HS-5 (cell line): ENCODE results near the gene PROZ.
"Not testable (repeated sequence)": the region's sequence is repeated elsewhere in the genome, so short reads cannot be mapped to it uniquely, and the experiment has no call there.

Experiments
- DNase-seq: peaks from one replicate; pipeline ENCODE4 v3.0.0-alpha.2; 2012; ENCODE audit warnings: low read depth

The PROZ gene

GRCh38 chr13:113157929-113158747 is at the start of gene PROZ:
Gene PROZ, plus strand, starts transcription at chr13:113158648. Its CDS starts 13 bp downstream, at chr13:113158661.
- DNase-seq, result no peak

- no peak for DNase-seq
Observed at GRCh38 chr13:113109151-113110047, 49.0 kb upstream of the PROZ start.

- no peak for DNase-seq
Observed at GRCh38 chr13:113110048-113110851, 48.2 kb upstream of the PROZ start.

GRCh38 chr13:113110852-113111315 is 47.6 kb upstream of the PROZ start:
- DNase-seq, result no peak

- not testable (repeated sequence) for DNase-seq
Observed at GRCh38 chr13:113111821-113112220, 46.6 kb upstream of the PROZ start.

GRCh38 chr13:113112475-113112874 is 46.0 kb upstream of the PROZ start:
- DNase-seq, result not testable (repeated sequence)

- DNase-seq, result no peak
Observed at GRCh38 chr13:113112893-113113845, 45.3 kb upstream of the PROZ start.

- no peak for DNase-seq
Observed at GRCh38 chr13:113113846-113114271, 44.6 kb upstream of the PROZ start.

GRCh38 chr13:113114511-113115362 is 43.7 kb upstream of the PROZ start:
- DNase-seq, result no peak

GRCh38 chr13:113115363-113116205 is 42.9 kb upstream of the PROZ start:
- no peak for DNase-seq

GRCh38 chr13:113116206-113116800 is 42.1 kb upstream of the PROZ start:
- DNase-seq, result no peak

GRCh38 chr13:113116871-113117271 is 41.6 kb upstream of the PROZ start:
- no peak for DNase-seq

GRCh38 chr13:113117335-113117872 is 41.0 kb upstream of the PROZ start:
- no peak for DNase-seq

- no peak for DNase-seq
Observed at GRCh38 chr13:113117911-113118260, 40.6 kb upstream of the PROZ start.

GRCh38 chr13:113118261-113119021 is 40.0 kb upstream of the PROZ start:
- no peak for DNase-seq

GRCh38 chr13:113119166-113119821 is 39.2 kb upstream of the PROZ start:
- no peak for DNase-seq

GRCh38 chr13:113119822-113120189 is 38.6 kb upstream of the PROZ start:
- no peak for DNase-seq
